ENCODE measurements around the gene ITFG2. TPM values are rescaled to one million over a fixed set of nuclear protein-coding genes. Genes with fewer than 3 reads are reported as not detected.

The ITFG2 gene
- total and polyA plus RNA-seq, 2 of the 13 experiments (the other 11 are each of a cell fraction or from before 2014, with no cell fraction given) = 14.8 to 15.5 TPM

GRCh38 chr12:2806700-2807099, 5.8 kb upstream of the ITFG2 start:
- FAIRE-seq (no peak), DNase-seq (ENCODE audit: low spot score) (no peak), ATAC-seq (no peak)
- Histone ChIP-seq H3K27ac (ENCODE audit: extremely low read length, insufficient read depth, low read length) (no peak overlapping the region), H4K20me1 (ENCODE audit: insufficient read depth, low read length) (no peaks in the 10 kb centered on the region; the same call in 1 of the 2 replicates), H3K4me3 (replicated peaks in 1 of 3; ENCODE audit: insufficient read depth in 1 of 3, low read depth in 2 of 3, low read length in 3 of 3) (no peak overlapping the region), H3K4me1 (ENCODE audit: insufficient read depth, low read length) (peaks cover 3% of the 10 kb centered on the region), H3K79me2 (ENCODE audit: insufficient read depth, low read length) (peaks cover 3% of the 10 kb centered on the region), H3K36me3 (replicated peaks in 1 of 2; ENCODE audit: control insufficient read depth in 1 of 2, insufficient read depth in 2 of 2, low read length in 2 of 2) (peaks cover 10 to 40% of the 10 kb centered on the region in 2 experiments; a peak in 4 of 5 replicates), H3K9ac (ENCODE audit: insufficient read depth, low read depth, low read length) (no peak overlapping the region), H3K27me3 (ENCODE audit: control insufficient read depth in 1 of 2, insufficient read depth in 2 of 2, low read length in 2 of 2) (no peaks in the 10 kb centered on the region), H2AFZ (ENCODE audit: low read length) (no peak overlapping the region), H3K4me2 (ENCODE audit: low read depth, low read length) (no peak overlapping the region), H3K9me3 (ENCODE audit: low read length) (no peaks in the 10 kb centered on the region)
- CTCF ChIA-PET (ENCODE audit: low intra/inter-chr PET ratio, low total read pairs) = no interaction called here
- 95% methylated on average over 6 of the region's 6 CpGs for WGBS (ENCODE audit: low lambda C conversion rate)
- in situ Hi-C loops (cut with HindIII; ENCODE audit: extremely low pct_ligation_motif_present, low pct_unique_long_range_greater_than_20kb) (no loop called here), intact Hi-C loops (cut with micrococcal nuclease; ENCODE audit: unreplicated experiment) (no loop called here)
- TF ChIP-seq ZNF770 (CRISPR knock-in tag; IDR thresholded peaks at IDR 0.05) (peak; percentile 28; the same call in 1 of the 2 replicates), ZNF362 (CRISPR knock-in tag; IDR thresholded peaks at IDR 0.05; ENCODE audit: borderline replicate concordance) (0 out of 2 replicates have a peak, but pooled peaks have one; percentile 24), SRSF1 (optimal IDR thresholded peaks at IDR 0.05; ENCODE audit: low read depth, low read length) (no peak), CEBPB (IDR thresholded peaks at IDR 0.05; ENCODE audit: borderline replicate concordance, low read depth, low read length) (peak; percentile 41; the same call in 1 of the 2 replicates), ZNF552 (CRISPR knock-in tag; IDR thresholded peaks at IDR 0.05; ENCODE audit: borderline replicate concordance) (no peak)
- no TSS peak for BruUV-seq (replicated peaks)
- POLR2A ChIA-PET = interaction anchor here (0.6 to 0.7 kb wide), 2 partner anchors 11 to 13 kb away, joined by 3 read pairs; no protein-coding TSS in a partner anchor
